ENCODE results near the gene CARD11.
"Not testable (repeated sequence)": the region's sequence is repeated elsewhere in the genome, so short reads cannot be mapped to it uniquely, and the experiment has no call there.

The CARD11 gene

DNA sequence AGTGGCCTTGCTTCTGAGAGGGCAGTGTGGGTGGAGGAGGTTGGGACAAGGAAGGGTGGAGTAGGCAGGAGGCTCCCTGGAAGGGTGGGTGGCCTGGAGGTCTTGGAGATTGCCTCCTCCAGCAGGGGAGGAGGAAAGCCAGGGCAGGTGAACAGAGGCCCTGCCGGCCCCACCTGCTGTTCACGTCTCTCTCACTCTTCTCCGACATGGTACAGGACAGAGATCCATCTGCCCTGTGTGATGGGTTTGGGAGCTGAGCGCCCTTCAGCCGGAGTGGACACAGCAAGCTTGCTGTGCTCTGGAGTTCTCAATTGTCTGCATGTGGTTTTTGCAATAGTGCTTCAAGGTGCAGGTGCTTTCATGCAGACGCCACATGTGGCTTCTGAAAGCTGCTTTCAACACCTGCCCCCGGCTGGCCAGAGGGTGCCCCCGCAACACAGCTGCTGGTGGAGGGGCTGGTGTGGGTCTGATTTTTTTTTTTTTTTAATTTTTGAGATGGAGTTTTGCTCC lies 116.7 kb downstream of the CARD11 start:
- Histone ChIP-seq H3K4me3 (ENCODE audit: low read length) (no peak overlapping the region), H3K36me3 (ENCODE audit: insufficient read depth, low read depth, low read length) (no peaks in the 10 kb centered on the region), H3K27ac (ENCODE audit: low read length) (no peak overlapping the region), H3K27me3 (ENCODE audit: insufficient read depth, low read length) (no peaks in the 10 kb centered on the region), H3K9ac (ENCODE audit: low read depth, low read length) (no peak overlapping the region), H3K9me3 (ENCODE audit: insufficient read depth, low read depth, low read length) (no peaks in the 10 kb centered on the region), H3K4me1 (ENCODE audit: insufficient read depth, low read length) (no peaks in the 10 kb centered on the region)

DNA sequence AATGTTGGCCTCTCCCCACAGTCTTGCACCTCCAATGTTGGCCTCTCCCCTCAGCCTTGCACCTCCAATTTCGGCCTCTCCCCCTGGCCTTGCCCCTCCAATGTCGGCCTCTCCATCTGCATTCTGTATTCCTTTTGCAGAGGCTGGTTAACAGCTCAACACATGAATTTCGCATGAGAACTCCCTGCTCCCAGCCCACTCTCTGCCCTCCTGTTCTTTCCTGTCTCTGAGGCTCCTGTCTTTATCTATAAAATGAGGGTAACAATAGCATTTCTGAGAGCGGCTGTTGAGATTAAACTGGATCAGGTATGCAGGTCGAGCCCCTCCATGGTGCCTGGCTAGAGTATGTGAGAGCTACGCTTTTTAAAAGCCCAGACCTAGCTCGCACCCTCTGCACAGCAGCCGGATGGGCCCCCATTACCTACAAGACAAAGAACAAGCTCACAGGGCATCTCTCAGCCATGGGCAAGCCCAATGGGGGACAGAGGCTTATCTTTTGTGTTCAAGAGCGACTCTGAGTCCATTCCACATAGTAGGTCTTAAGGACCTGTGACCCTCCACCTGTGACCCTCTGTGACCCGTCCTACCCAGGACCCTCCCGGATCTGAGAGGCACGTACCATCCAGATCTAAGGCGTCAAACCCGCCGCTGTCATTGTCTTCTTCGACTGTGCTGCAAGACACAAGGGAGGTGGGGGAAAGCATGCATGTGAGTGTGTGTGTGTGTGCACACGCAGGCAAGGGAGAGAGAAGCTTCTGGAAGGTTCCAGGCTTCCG lies 117.4 kb downstream of the CARD11 start:
- no peak overlapping the region for H3K4me3 ChIP-seq (ENCODE audit: low read length)
- no peaks in the 10 kb centered on the region for H3K27me3 ChIP-seq (ENCODE audit: insufficient read depth, low read length)
- H3K36me3 ChIP-seq (ENCODE audit: insufficient read depth, low read depth, low read length) = no peaks in the 10 kb centered on the region
- no peak overlapping the region for H3K27ac ChIP-seq (ENCODE audit: low read length)
- H3K9ac ChIP-seq (ENCODE audit: low read depth, low read length) = no peak overlapping the region
- no peaks in the 10 kb centered on the region for H3K9me3 ChIP-seq (ENCODE audit: insufficient read depth, low read depth, low read length)
- no peaks in the 10 kb centered on the region for H3K4me1 ChIP-seq (ENCODE audit: insufficient read depth, low read length)

- Histone ChIP-seq H3K4me1 (ENCODE audit: insufficient read depth, low read length) (no peaks in the 10 kb centered on the region), H3K4me3 (ENCODE audit: low read length) (no peak overlapping the region), H3K36me3 (ENCODE audit: insufficient read depth, low read depth, low read length) (no peaks in the 10 kb centered on the region; the same call in 1 of the 2 replicates), H3K9me3 (ENCODE audit: insufficient read depth, low read depth, low read length) (no peaks in the 10 kb centered on the region), H3K27ac (ENCODE audit: low read length) (no peak overlapping the region), H3K9ac (ENCODE audit: low read depth, low read length) (no peak overlapping the region), H3K27me3 (ENCODE audit: insufficient read depth, low read length) (no peaks in the 10 kb centered on the region)
Measured at GRCh38 chr7:2924866-2925840, 118.5 kb downstream of the CARD11 start.

DNA sequence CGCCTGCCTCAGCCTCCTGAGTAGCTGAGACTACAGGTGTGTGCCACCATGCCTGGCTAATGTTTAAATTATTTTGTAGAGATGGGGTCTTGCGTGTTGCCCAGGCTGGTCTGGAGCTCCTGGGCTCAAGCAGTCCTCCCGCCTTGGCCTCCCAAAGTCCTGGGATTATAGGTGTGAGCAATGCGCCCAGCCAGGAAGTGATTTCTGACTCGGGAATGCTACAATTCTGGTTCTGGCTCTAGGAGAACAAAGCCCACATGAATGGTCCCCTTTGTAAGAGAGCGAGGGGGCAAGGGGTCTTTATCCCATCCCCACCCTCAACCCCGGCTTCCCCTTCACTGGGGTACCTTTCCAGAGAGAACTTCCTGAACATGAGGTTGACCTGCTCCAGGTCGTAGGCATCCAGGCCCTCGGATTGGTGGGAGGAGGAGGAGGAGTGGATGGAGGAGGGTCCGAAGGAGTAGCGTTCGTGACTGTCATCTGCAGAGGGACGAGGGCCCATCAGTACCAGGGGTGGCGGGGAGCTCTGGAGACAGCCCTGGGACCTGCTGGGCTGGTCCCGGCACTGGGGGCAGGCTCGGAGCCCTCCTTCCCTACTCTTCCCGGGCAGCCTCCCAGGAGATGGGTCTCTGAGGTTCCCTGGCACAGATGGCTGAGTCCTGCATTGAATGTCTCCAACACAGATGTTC lies 119.6 kb downstream of the CARD11 start:
- peaks cover 5% of the 10 kb centered on the region; the same call in 1 of the 2 replicates for H3K36me3 ChIP-seq (ENCODE audit: insufficient read depth, low read depth, low read length)
- H3K27me3 ChIP-seq (ENCODE audit: insufficient read depth, low read length) = no peaks in the 10 kb centered on the region
- no peaks in the 10 kb centered on the region for H3K9me3 ChIP-seq (ENCODE audit: insufficient read depth, low read depth, low read length)
- H3K9ac ChIP-seq (ENCODE audit: low read depth, low read length) = no peak overlapping the region
- H3K4me1 ChIP-seq (ENCODE audit: insufficient read depth, low read length) = no peaks in the 10 kb centered on the region
- H3K27ac ChIP-seq (ENCODE audit: low read length) = no peak overlapping the region
- no peak overlapping the region for H3K4me3 ChIP-seq (ENCODE audit: low read length)

- H3K27me3 ChIP-seq (ENCODE audit: insufficient read depth, low read length) = no peaks in the 10 kb centered on the region
Measured at GRCh38 chr7:2923291-2923781, 120.3 kb downstream of the CARD11 start.

DNA sequence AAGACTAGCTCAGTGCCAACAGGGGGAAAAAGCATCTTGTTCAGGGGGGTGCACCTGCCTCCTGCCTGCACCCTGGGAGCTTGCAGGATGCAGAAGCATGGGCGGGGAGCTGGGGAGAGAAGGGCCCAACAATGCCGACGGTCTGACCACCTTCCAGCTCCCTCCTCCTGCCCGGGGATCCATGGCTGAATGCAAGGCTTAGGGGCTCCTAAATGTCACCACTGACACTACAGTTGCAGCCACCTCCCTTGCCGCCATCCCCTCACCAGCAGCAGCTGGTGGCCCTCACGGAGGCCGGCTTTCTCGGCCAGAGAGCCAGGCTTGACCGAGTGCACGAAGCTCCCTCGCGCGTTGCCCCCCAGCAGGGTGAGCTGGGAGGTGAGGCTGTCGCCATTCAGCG lies 120.8 kb downstream of the CARD11 start:
- no peak overlapping the region for H3K27ac ChIP-seq (ENCODE audit: low read length)
- H3K9ac ChIP-seq (ENCODE audit: low read depth, low read length) = no peak overlapping the region
- H3K4me1 ChIP-seq (ENCODE audit: insufficient read depth, low read length) = no peaks in the 10 kb centered on the region
- no peaks in the 10 kb centered on the region for H3K9me3 ChIP-seq (ENCODE audit: insufficient read depth, low read depth, low read length)
- H3K36me3 ChIP-seq (ENCODE audit: insufficient read depth, low read depth, low read length) = peaks cover 9% of the 10 kb centered on the region; the same call in 1 of the 2 replicates
- no peaks in the 10 kb centered on the region for H3K27me3 ChIP-seq (ENCODE audit: insufficient read depth, low read length)
- H3K4me3 ChIP-seq (ENCODE audit: low read length) = no peak overlapping the region

More at GRCh38 chr7:2923291-2923781, 120.3 kb downstream of the CARD11 start:
- Histone ChIP-seq H3K9ac (ENCODE audit: low read depth, low read length) (no peak overlapping the region), H3K4me3 (ENCODE audit: low read length) (no peak overlapping the region), H3K4me1 (ENCODE audit: insufficient read depth, low read length) (no peaks in the 10 kb centered on the region), H3K9me3 (ENCODE audit: insufficient read depth, low read depth, low read length) (no peaks in the 10 kb centered on the region), H3K36me3 (ENCODE audit: insufficient read depth, low read depth, low read length) (peaks cover 9% of the 10 kb centered on the region; the same call in 1 of the 2 replicates), H3K27ac (ENCODE audit: low read length) (no peak overlapping the region)

DNA sequence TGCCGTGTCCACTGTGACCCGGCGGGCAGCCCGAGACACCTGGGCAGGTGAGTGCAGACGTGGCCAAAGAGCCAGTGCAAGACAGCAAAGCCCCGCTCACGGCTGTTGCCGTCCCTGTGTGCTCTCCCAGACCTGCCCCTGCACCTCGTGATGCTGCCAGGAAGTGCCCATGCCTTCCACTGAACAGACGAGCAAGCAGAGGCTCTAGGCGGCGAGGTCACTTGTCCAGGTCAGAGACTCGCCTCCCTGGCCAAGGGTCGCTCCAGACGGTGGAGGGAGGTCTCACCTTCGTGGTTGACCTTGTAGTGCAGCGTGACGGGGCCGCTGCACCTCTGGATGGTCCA lies 121.3 kb downstream of the CARD11 start:
- Histone ChIP-seq H3K27me3 (ENCODE audit: insufficient read depth, low read length) (no peaks in the 10 kb centered on the region), H3K4me1 (ENCODE audit: insufficient read depth, low read length) (no peaks in the 10 kb centered on the region)

DNA sequence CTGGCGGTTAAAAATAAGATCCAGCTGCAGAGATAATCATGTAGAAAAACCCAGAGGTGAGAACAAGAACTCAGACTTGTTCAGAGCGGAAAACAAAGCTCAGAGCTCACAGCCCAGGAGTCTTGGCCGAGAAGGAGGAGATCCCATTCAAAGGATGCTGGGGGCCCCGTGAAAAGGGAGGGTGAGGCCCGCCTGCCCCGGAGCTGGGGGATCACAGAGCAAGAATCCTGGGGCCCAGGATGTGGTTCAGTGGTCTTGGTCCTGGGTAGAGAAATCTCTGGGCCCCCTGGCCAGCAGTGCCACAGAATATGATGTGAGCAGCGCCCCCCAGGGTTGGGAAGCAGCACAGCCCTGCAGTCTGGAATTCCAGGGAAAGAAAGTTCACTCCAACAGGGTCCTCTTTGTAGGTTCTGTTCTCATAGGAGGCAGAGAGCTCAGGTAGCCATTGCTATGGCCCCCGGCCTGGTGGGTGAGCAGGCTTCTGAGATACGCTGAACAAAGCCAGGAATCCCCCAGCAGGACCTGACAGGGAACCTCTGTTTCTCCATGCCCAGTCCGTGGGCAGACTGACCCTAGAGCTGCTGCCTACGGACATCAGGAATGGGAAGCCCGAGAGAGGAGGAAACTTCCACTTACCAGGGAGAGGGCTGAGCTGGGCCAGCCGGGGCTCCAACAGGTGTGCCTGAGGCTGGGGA lies 121.9 kb downstream of the CARD11 start:
- Histone ChIP-seq H3K4me3 (ENCODE audit: low read length) (no peak overlapping the region), H3K27ac (ENCODE audit: low read length) (no peak overlapping the region), H3K27me3 (ENCODE audit: insufficient read depth, low read length) (no peaks in the 10 kb centered on the region), H3K36me3 (ENCODE audit: insufficient read depth, low read depth, low read length) (peaks cover 9% of the 10 kb centered on the region; the same call in 1 of the 2 replicates), H3K9ac (ENCODE audit: low read depth, low read length) (no peak overlapping the region), H3K9me3 (ENCODE audit: insufficient read depth, low read depth, low read length) (no peaks in the 10 kb centered on the region), H3K4me1 (ENCODE audit: insufficient read depth, low read length) (no peaks in the 10 kb centered on the region)

More for the DNA sequence above, 121.3 kb downstream of the CARD11 start:
- H3K36me3 ChIP-seq (ENCODE audit: insufficient read depth, low read depth, low read length) = peaks cover 9% of the 10 kb centered on the region; the same call in 1 of the 2 replicates
- no peak overlapping the region for H3K9ac ChIP-seq (ENCODE audit: low read depth, low read length)
- no peak overlapping the region for H3K27ac ChIP-seq (ENCODE audit: low read length)
- no peaks in the 10 kb centered on the region for H3K9me3 ChIP-seq (ENCODE audit: insufficient read depth, low read depth, low read length)
- H3K4me3 ChIP-seq (ENCODE audit: low read length) = no peak overlapping the region

DNA sequence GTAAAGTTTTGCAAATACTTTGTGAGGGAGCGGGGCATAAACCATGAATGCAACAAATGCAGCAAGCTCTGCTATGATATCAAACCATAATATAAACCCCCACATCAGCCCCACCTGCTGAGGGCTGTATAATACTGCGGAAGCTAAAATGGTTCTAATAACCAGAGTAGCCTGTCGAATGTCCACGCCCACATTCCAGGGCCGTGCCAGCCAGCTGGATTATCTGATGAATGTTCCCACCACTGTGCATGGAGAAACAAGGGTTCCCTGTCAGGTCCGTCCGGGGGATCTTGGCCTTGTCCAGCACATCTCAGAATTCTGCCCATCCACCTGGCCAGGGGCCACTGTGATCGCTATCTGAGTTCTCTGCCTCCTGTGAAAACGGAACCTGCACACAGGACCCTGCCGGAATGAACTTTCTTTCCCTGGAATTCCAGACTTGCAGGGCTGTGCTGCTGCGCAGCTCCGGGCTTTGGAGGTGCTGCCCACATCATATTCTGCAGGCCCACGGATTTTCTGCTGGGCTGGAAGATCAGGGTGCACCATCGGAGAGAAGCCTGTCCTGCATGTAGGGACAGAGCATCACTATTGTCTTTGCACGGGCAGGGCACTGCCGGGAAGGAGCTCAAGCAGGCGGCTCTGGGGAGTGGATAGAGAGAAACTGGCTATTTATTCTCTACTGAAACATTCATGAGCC lies 122.6 kb downstream of the CARD11 start:
- Histone ChIP-seq H3K4me3 (ENCODE audit: low read length) (no peak overlapping the region), H3K9me3 (ENCODE audit: insufficient read depth, low read depth, low read length) (no peaks in the 10 kb centered on the region), H3K9ac (ENCODE audit: low read depth, low read length) (no peak overlapping the region), H3K4me1 (ENCODE audit: insufficient read depth, low read length) (no peaks in the 10 kb centered on the region), H3K27me3 (ENCODE audit: insufficient read depth, low read length) (no peaks in the 10 kb centered on the region), H3K27ac (ENCODE audit: low read length) (no peak overlapping the region), H3K36me3 (ENCODE audit: insufficient read depth, low read depth, low read length) (peaks cover 9% of the 10 kb centered on the region; the same call in 1 of the 2 replicates)

DNA sequence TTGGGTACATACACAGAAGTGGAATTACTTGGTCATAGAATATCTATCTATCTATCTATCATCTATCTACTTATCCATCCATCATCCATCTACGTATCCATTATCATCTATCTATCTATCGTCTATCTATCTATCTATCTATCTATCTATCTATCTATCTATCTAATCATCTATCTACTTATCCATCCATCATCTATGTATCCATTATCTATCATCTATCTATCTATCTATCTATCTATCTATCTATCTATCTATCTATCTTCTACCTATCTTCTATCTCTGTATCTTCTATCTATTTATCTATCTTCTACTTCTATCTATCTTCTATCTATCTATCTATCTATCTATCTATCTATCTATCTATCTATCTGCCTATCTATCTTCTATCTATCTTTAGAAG lies 123.2 kb downstream of the CARD11 start:
- H3K9ac ChIP-seq (ENCODE audit: low read depth, low read length); H3K36me3 ChIP-seq (ENCODE audit: insufficient read depth, low read depth, low read length); H3K27me3 ChIP-seq (ENCODE audit: insufficient read depth, low read length); H3K9me3 ChIP-seq (ENCODE audit: insufficient read depth, low read depth, low read length); H3K4me1 ChIP-seq (ENCODE audit: insufficient read depth, low read length); H3K4me3 ChIP-seq (ENCODE audit: low read length); H3K27ac ChIP-seq (ENCODE audit: low read length): not testable (repeated sequence)

Measured in iPS-20b (cell line).